Transverse colon (tissue), 4 donors: ENCODE data around the gene FKRP.

Source experiments
- CTCF ChIP-seq, 5 experiments: fragments of 200-600 bp in 3 of 5; fragments of 450-650 bp in 2 of 5; sonication (generic) in 3 of 5; IDR thresholded peaks; 1 replicate in 2 of 5; 2 replicates in 3 of 5; pipeline ENCODE4 v1.5.1; 2016 to 2017; ENCODE audit warnings: antibody characterized with exemption in 5 of 5, inconsistent platforms in 3 of 5, mild to moderate bottlenecking in 2 of 5, moderate library complexity in 1 of 5
- EP300 ChIP-seq: sonication (generic); formaldehyde crosslinking; IDR thresholded peaks from one replicate; pipeline ENCODE4 v1.6.1; 2017; ENCODE audit warnings: antibody characterized with exemption, low read depth
- POLR2A ChIP-seq: fragments of 450-650 bp; IDR thresholded peaks from one replicate; pipeline ENCODE4 v1.6.1; 2016; ENCODE audit warnings: antibody characterized with exemption, mild to moderate bottlenecking, moderate library complexity
- POLR2AphosphoS5 ChIP-seq, 3 donors: sonication (generic); formaldehyde crosslinking; IDR thresholded peaks; one replicate each; pipeline ENCODE4 v1.6.1; 2016; ENCODE audit warnings: antibody characterized with exemption in 3 of 3

- TF ChIP-seq CTCF (IDR thresholded peaks at IDR 0.05) (no peak), POLR2A (no peak), POLR2AphosphoS5 (IDR thresholded peaks at IDR 0.05) (no peak), EP300 (no peak)
Measured at GRCh38 chr19:46732172-46732938, 13.5 kb upstream of the FKRP start.
